ENCODE results near the gene DOCK4.
A peak's percentile ranks its signal among the peaks of the same experiment; 100 is the strongest.

The DOCK4 gene

DNA sequence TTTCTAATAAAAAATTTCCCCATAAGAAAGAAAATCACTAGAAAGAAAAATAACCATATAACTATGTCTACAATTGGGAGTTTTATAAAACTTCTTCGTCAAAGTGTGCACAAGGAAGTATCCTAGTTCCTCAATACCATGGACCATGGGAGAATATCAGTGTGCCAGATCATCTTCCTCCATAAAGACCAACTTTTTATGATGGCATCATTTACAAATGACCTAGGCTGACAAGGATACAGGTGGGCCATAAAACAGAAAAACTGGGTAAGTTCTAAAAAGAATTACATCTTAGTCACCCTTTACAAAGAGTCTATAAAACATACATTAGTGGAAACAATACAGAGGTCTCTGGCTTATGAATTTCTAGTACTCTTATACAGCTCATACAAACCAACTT, 303.2 kb downstream of the DOCK4 start:
- H3K4me1 ChIP-seq (ENCODE audit: control insufficient read depth, insufficient read depth, low read length), result no peaks in the 10 kb centered on the region
- no peaks in the 10 kb centered on the region for H3K9me3 ChIP-seq (ENCODE audit: control insufficient read depth, low read length)
- H3K4me3 ChIP-seq (ENCODE audit: low read length), result no peak overlapping the region
- DNase-seq (ENCODE audit: low read depth), result no peak
- H3K36me3 ChIP-seq (ENCODE audit: control insufficient read depth, insufficient read depth, low read length, severe bottlenecking), result no peaks in the 10 kb centered on the region
- H3K9ac ChIP-seq (ENCODE audit: low read length), result no peak overlapping the region
- no peaks in the 10 kb centered on the region for H3K27me3 ChIP-seq (replicated peaks; ENCODE audit: control insufficient read depth, insufficient read depth, low read length)

DNA sequence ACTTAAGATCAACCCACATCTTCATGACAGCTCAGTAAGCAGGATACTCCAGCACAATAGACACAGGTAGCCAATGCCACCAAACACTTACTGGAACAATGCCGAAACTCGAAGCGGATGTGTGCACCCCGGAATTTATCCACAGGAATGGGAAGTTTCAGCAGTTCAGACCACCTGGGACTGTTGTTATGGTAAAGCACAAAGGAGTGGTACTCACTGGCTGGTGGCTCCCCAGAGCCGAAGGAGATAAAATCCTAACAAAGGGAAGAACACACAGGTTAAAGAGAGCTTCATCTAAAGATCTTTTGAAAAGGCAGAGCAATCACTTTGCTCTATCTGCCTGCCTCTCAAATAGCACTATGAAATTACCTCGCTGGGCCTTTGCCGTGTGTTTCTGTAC, 305.9 kb downstream of the DOCK4 start:
- DNase-seq (ENCODE audit: low read depth), result no peak
- H3K9me3 ChIP-seq (ENCODE audit: control insufficient read depth, low read length), result no peaks in the 10 kb centered on the region

DNA sequence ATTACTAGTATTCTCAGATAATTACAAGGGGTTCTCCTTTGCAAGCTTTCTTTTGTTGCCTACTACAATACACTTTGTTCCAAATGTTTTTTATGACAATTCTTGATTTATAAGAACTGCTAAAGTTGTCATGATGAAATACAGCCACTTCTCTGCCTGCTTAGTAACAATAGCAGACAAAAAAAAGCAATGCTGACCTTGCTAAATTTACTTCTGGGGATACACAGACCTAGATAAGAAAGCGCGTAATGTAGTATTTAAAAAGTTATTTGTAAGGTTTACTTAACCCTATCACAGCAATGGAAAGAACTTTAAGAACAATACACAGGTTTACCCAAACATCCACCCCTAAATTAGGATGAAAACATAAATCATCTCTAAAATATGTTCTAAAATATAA, 311.1 kb downstream of the DOCK4 start:
- H3K4me1 ChIP-seq (ENCODE audit: control insufficient read depth, insufficient read depth, low read length), result no peaks in the 10 kb centered on the region
- no peak for DNase-seq (ENCODE audit: low read depth)
- no peaks in the 10 kb centered on the region for H3K27me3 ChIP-seq (replicated peaks; ENCODE audit: control insufficient read depth, insufficient read depth, low read length)
- no peaks in the 10 kb centered on the region for H3K9me3 ChIP-seq (ENCODE audit: control insufficient read depth, low read length)
- H3K4me3 ChIP-seq (ENCODE audit: low read length), result no peak overlapping the region
- no peak overlapping the region for H3K9ac ChIP-seq (ENCODE audit: low read length)
- no peaks in the 10 kb centered on the region for H3K36me3 ChIP-seq (ENCODE audit: control insufficient read depth, insufficient read depth, low read length, severe bottlenecking)

More for the DNA sequence above, 305.9 kb downstream of the DOCK4 start:
- H3K9ac ChIP-seq (ENCODE audit: low read length), result no peak overlapping the region
- no peaks in the 10 kb centered on the region for H3K27me3 ChIP-seq (replicated peaks; ENCODE audit: control insufficient read depth, insufficient read depth, low read length)
- H3K4me1 ChIP-seq (ENCODE audit: control insufficient read depth, insufficient read depth, low read length), result no peaks in the 10 kb centered on the region
- H3K4me3 ChIP-seq (ENCODE audit: low read length), result no peak overlapping the region
- H3K36me3 ChIP-seq (ENCODE audit: control insufficient read depth, insufficient read depth, low read length, severe bottlenecking), result no peaks in the 10 kb centered on the region

DNA sequence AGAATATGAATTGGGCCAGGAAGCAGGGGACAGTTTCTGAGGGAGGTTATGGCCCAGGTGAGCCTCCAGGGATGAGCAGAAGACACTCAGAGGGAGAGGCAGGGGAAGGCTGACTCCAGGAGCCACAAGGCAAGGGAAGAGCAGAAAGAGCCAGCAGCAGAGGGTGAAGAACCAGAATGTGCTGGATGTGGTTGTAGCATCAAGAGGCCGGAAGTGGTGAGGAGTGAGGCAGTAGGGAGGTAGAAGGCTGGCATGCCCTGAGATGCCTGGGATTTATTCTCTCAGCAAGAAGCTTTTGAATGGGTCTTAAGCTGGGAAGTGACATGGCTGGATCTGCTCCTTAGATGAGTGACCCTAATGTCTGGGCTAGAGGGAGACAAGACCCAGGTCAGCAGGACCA, 311.7 kb downstream of the DOCK4 start:
- H3K9ac ChIP-seq (ENCODE audit: low read length), result no peak overlapping the region

DNA sequence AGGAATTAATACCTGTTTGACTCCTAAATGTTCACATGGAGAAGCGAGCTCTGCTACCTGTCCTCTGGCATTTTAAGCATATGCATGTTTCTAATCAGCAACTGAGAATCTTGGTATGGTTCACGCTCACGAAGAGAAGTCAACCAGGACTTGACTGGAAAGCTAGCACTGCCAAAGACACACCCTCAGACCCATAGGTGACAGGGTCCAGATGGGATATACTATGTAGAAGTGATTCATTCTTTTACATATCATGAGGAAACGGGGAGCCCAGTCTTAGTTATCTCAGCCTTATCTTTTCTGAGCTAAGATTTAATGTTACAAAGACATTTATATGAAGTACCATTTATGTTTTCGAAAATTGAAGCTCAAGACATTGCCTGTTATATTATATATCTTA, 313.0 kb downstream of the DOCK4 start:
- DNase-seq (ENCODE audit: low read depth), result no peak
- Histone ChIP-seq H3K9ac (ENCODE audit: low read length) (no peak overlapping the region), H3K9me3 (ENCODE audit: control insufficient read depth, low read length) (no peaks in the 10 kb centered on the region), H3K36me3 (ENCODE audit: control insufficient read depth, insufficient read depth, low read length, severe bottlenecking) (no peaks in the 10 kb centered on the region), H3K4me1 (ENCODE audit: control insufficient read depth, insufficient read depth, low read length) (no peaks in the 10 kb centered on the region), H3K4me3 (ENCODE audit: low read length) (no peak overlapping the region), H3K27me3 (replicated peaks; ENCODE audit: control insufficient read depth, insufficient read depth, low read length) (no peaks in the 10 kb centered on the region)

More for the DNA sequence above, 311.7 kb downstream of the DOCK4 start:
- Histone ChIP-seq H3K4me1 (ENCODE audit: control insufficient read depth, insufficient read depth, low read length) (no peaks in the 10 kb centered on the region), H3K36me3 (ENCODE audit: control insufficient read depth, insufficient read depth, low read length, severe bottlenecking) (no peaks in the 10 kb centered on the region), H3K4me3 (ENCODE audit: low read length) (no peak overlapping the region), H3K9me3 (ENCODE audit: control insufficient read depth, low read length) (no peaks in the 10 kb centered on the region), H3K27me3 (replicated peaks; ENCODE audit: control insufficient read depth, insufficient read depth, low read length) (no peaks in the 10 kb centered on the region)
- no peak for DNase-seq (ENCODE audit: low read depth)

DNA sequence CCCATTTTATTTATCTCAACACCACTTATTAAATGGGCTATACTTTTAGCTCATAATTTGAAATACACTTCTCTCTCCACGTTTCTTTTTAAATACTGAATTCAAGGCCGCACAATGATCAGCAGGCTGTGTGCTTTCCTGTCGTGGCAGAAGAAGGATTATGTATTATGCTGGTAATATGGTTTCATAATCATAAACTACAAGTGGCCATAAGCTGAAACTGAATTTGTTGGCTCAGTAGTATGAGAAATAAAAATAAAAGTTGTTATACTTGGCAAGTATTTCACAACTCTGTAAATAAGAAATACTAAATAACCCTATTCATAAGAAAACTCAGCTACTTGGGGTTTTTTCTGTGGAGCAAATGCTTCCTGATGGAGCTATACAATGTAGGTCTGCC, 313.6 kb downstream of the DOCK4 start:
- DNase-seq (ENCODE audit: low read depth), result peak; percentile 21
- no peaks in the 10 kb centered on the region for H3K27me3 ChIP-seq (replicated peaks; ENCODE audit: control insufficient read depth, insufficient read depth, low read length)

DNA sequence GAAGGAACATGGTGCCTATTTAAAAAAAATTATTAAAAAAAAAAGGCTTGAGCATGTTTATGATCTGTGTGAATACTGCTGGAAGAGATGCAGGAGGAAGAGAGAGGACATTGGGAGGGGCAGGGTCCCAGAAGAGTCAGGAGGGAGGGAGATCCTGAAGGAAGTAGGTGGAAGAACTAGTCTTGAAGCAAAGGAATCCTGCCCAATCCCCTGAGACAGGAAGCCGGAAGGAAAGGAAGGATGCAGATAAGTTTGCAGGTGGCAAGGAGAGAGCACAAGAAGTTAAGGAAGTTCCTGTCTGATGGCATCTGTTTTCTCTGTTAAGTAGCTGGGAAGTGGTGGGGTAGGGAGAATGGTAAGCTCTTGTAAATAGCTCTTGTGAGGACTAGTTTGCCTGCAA, 318.5 kb downstream of the DOCK4 start:
- Histone ChIP-seq H3K4me3 (ENCODE audit: low read length) (no peak overlapping the region), H3K27me3 (replicated peaks; ENCODE audit: control insufficient read depth, insufficient read depth, low read length) (no peaks in the 10 kb centered on the region), H3K9ac (ENCODE audit: low read length) (no peak overlapping the region), H3K36me3 (ENCODE audit: control insufficient read depth, insufficient read depth, low read length, severe bottlenecking) (no peaks in the 10 kb centered on the region), H3K9me3 (ENCODE audit: control insufficient read depth, low read length) (no peaks in the 10 kb centered on the region), H3K4me1 (ENCODE audit: control insufficient read depth, insufficient read depth, low read length) (no peaks in the 10 kb centered on the region)
- DNase-seq (ENCODE audit: low read depth), result no peak

More for the DNA sequence above, 313.6 kb downstream of the DOCK4 start:
- H3K4me1 ChIP-seq (ENCODE audit: control insufficient read depth, insufficient read depth, low read length), result no peaks in the 10 kb centered on the region
- no peak overlapping the region for H3K9ac ChIP-seq (ENCODE audit: low read length)
- no peak overlapping the region for H3K4me3 ChIP-seq (ENCODE audit: low read length)
- no peaks in the 10 kb centered on the region for H3K36me3 ChIP-seq (ENCODE audit: control insufficient read depth, insufficient read depth, low read length, severe bottlenecking)
- no peaks in the 10 kb centered on the region for H3K9me3 ChIP-seq (ENCODE audit: control insufficient read depth, low read length)

DNA sequence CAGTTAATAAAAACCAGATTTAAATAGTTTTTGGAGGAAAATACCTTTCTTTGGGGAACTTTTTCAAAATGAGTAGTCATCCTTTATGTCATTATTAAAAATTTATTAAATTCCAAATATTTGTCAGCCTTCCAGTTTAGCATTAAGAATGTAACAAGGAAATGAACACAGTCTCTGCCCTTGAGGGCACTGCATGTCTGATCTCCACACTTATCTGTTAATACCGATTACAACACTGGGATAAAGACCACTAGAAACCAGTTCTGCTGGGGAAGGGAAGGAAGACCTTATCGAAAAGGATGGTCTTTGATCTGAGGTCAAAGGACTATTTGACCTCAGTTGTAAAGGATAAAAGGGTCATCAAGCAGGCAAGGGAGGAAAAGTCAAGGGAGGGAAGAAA, 320.0 kb downstream of the DOCK4 start:
- no peak overlapping the region for H3K4me3 ChIP-seq (ENCODE audit: low read length)
- H3K9ac ChIP-seq (ENCODE audit: low read length), result no peak overlapping the region
- no peaks in the 10 kb centered on the region for H3K9me3 ChIP-seq (ENCODE audit: control insufficient read depth, low read length)
- DNase-seq (ENCODE audit: low read depth), result no peak
- no peaks in the 10 kb centered on the region for H3K36me3 ChIP-seq (ENCODE audit: control insufficient read depth, insufficient read depth, low read length, severe bottlenecking)
- no peaks in the 10 kb centered on the region for H3K27me3 ChIP-seq (replicated peaks; ENCODE audit: control insufficient read depth, insufficient read depth, low read length)
- H3K4me1 ChIP-seq (ENCODE audit: control insufficient read depth, insufficient read depth, low read length), result no peaks in the 10 kb centered on the region

DNA sequence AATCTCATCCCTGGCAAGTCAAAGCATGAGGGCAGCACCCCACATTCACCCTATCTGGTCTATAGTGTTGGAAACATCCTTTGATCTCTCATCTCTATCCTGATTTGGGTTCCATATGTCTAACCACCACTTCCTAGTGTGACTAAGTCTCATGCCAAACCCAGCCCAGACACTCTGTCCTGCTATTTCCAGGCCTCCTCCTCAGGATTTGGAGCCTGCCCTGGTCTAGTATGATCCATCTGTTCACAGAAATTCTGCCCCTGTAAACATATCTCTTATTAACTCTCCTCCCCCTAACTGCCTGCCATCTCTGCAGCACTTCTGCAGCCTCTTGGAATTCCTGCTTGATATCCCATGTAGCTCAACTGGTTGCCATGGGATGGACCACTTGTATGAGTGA, 323.0 kb downstream of the DOCK4 start:
- Histone ChIP-seq H3K9ac (ENCODE audit: low read length) (no peak overlapping the region), H3K36me3 (ENCODE audit: control insufficient read depth, insufficient read depth, low read length, severe bottlenecking) (no peaks in the 10 kb centered on the region)

DNA sequence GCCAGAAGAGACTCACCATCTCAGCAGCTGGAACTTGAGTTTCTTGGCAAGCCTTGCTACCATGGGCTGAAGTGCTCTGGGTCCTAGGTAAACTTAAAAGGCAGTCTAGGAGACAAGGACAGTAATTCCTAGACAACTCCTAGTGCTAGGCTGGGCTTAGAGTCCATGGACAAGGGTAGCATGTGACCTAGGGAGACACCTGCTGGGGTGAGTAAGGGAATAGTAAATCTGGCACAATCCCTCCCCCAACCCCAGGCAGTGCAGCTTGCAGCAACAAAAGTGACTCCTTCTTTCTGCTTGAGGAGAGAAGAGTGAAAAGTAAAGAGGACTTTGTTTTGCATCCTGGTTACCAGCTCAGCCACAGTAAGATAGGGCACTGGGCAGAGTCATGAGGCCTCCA, 327.4 kb downstream of the DOCK4 start:
- H3K4me1 ChIP-seq (ENCODE audit: control insufficient read depth, insufficient read depth, low read length), result peaks cover 4% of the 10 kb centered on the region
- H3K36me3 ChIP-seq (ENCODE audit: control insufficient read depth, insufficient read depth, low read length, severe bottlenecking), result no peaks in the 10 kb centered on the region
- H3K27me3 ChIP-seq (replicated peaks; ENCODE audit: control insufficient read depth, insufficient read depth, low read length), result no peaks in the 10 kb centered on the region
- DNase-seq (ENCODE audit: low read depth), result no peak
- no peak overlapping the region for H3K4me3 ChIP-seq (ENCODE audit: low read length)
- H3K9me3 ChIP-seq (ENCODE audit: control insufficient read depth, low read length), result peaks cover 5% of the 10 kb centered on the region
- no peak overlapping the region for H3K9ac ChIP-seq (ENCODE audit: low read length)

More for the DNA sequence above, 323.0 kb downstream of the DOCK4 start:
- H3K9me3 ChIP-seq (ENCODE audit: control insufficient read depth, low read length), result peaks cover 5% of the 10 kb centered on the region
- no peaks in the 10 kb centered on the region for H3K27me3 ChIP-seq (replicated peaks; ENCODE audit: control insufficient read depth, insufficient read depth, low read length)
- no peaks in the 10 kb centered on the region for H3K4me1 ChIP-seq (ENCODE audit: control insufficient read depth, insufficient read depth, low read length)
- DNase-seq (ENCODE audit: low read depth), result no peak
- H3K4me3 ChIP-seq (ENCODE audit: low read length), result no peak overlapping the region

DNA sequence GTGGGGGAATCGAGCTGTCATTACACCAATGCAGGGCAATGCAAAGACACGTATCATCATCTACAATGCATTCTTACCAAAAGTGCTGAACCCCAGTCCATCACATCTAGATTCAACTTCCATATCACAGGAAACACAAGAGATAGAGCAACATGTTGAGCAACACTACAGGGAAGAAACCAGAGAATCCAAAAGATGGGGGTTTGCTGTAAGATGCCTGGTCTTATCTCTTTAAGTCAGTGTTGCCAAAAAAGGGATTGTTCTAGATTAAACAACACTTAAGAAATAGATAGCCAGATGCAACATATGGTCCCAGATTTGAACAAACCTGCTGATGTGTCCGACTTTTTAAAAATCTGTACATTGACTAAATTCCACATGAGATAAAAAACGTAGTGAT, 328.3 kb downstream of the DOCK4 start:
- DNase-seq (ENCODE audit: low read depth), result no peak
- H3K9me3 ChIP-seq (ENCODE audit: control insufficient read depth, low read length), result peaks cover 5% of the 10 kb centered on the region
- no peak overlapping the region for H3K9ac ChIP-seq (ENCODE audit: low read length)
- no peaks in the 10 kb centered on the region for H3K27me3 ChIP-seq (replicated peaks; ENCODE audit: control insufficient read depth, insufficient read depth, low read length)
- H3K4me3 ChIP-seq (ENCODE audit: low read length), result no peak overlapping the region
- H3K36me3 ChIP-seq (ENCODE audit: control insufficient read depth, insufficient read depth, low read length, severe bottlenecking), result no peaks in the 10 kb centered on the region
- H3K4me1 ChIP-seq (ENCODE audit: control insufficient read depth, insufficient read depth, low read length), result peaks cover 4% of the 10 kb centered on the region

DNA sequence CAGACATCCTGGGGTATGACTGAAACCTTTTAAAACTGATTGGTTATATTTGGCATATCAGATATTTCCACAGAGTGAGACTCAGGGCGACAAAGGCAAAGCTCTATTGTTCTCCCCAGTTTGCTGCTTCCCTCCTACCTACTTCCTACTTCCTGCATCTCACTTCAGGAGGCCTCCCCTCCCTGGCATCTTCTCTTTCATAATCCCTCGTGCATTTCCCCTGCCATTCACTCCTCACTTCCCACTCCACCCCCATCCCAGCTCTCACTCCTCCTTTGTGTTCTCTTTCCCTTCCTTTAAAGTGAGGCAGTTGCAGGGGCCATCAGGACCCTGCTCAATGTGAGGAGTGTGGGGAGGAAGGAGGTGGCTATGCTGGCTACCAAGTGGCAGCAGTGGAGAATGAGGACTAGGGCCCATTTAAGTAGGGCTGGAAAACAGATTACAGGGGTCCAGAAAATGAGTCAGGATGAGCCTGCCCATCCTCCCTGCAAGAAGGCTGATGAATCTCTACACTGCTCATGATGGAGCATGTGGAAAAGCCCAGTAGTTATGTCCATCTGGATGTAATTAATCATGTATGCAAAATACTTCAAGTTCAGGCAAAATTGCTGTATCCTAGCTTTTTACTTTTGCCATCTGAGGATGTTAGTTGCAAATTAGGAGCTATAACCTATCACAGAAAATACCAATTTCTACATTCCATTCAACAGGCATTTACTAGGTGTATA, 332.1 kb downstream of the DOCK4 start:
- DNase-seq (ENCODE audit: low read depth), result peak; percentile 13
- H3K36me3 ChIP-seq (ENCODE audit: control insufficient read depth, insufficient read depth, low read length, severe bottlenecking), result no peaks in the 10 kb centered on the region
- H3K4me1 ChIP-seq (ENCODE audit: control insufficient read depth, insufficient read depth, low read length), result peaks cover 4% of the 10 kb centered on the region
- no peak overlapping the region for H3K9ac ChIP-seq (ENCODE audit: low read length)
- no peaks in the 10 kb centered on the region for H3K9me3 ChIP-seq (ENCODE audit: control insufficient read depth, low read length)
- no peak overlapping the region for H3K4me3 ChIP-seq (ENCODE audit: low read length)
- no peaks in the 10 kb centered on the region for H3K27me3 ChIP-seq (replicated peaks; ENCODE audit: control insufficient read depth, insufficient read depth, low read length)
